GM18517 (cell line): Measurements from ENCODE around the gene OR2S2.
"Not testable (repeated sequence)": the region's sequence is repeated elsewhere in the genome, so short reads cannot be mapped to it uniquely, and the experiment has no call there.

Experiments used
- ATAC-seq: cut with Tn5 transposase; IDR thresholded peaks from one replicate; pipeline ENCODE4 v1.9.1; 2021; ENCODE audit warnings: mild to moderate bottlenecking, moderate library complexity; ENCODE audit not compliant: unreplicated experiment

The OR2S2 gene

DNA sequence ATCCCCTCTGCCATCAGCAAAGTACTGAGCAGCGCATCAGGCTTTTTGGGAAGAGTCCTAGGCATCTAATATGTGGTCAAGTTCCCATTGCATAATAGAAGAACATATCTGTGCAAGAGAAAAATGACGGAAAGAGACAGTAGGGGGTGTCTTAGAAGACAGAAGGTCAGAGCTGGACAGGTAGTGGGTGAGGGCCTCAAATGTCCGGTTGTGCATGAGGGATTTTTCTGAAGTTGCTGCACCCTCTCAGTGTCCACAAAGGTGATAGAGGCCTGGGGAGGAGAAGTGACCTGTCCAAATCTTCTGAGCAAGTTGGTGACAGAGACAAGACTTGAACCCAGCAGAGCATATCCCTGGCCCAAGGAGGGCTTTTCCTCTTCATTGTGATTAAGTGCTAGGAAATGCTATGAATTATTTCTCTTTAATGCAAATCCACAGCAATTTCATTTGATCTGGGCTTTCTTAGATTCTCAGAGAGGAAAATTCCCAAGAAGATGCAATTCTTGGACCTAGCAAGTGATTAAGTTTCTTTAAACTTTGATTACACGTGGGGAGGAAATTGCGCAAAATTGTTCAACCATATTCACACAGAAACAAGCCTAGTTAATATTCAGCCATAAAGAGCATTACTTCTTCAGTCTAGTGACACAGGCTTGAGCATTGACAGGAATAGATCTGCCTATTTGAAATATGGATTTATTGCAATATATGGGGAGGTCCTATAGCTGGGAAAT lies at the start of gene OR2S2:
Gene OR2S2, minus strand, starts transcription at position 51 of the 734 bp plus-strand sequence. CDS start 56 bp downstream, outside the sequence.
- no peak for ATAC-seq

GRCh38 chr9:36007316-36007708 lies 49.4 kb upstream of the OR2S2 start:
- no peak for ATAC-seq

DNA sequence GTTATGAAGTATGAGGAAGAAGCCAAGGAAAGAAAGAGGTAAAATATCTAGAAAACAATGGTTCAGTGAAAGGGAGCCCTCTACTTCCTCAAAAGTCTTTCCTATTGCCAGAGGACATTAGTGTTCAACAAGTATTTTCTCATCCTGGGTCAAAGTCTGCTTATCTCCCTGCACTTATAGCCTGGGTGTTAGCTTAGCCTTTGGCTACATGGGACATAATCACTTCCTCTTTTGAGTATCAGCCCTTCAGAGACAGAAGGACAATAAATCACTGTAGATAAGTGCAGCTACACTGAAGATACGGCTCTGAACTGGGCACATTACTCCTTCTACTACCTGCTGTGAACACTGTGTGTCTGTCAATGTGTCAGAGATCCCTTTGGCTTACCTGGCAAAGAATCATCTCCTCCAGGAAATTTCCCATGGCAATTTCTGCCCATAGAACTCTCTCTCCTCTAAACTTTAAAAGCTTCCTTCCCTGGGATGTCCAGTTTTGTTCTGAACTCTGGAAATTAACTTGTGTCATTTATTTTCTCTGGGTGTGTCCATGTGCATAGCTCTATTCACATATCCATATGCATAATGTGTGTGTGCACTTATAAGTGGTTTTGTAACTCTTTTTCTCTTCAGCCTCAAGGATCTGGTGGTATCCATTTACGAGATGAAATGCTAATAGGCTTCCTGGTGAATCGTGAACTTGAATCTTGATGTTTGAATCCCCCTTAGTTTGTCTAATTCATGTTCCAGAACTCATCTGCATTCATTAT lies 48.8 kb upstream of the OR2S2 start:
- ATAC-seq, result no peak

- no peak for ATAC-seq
These were observed 47.9 kb upstream of the OR2S2 start for GRCh38 chr9:36005891-36006290.

DNA sequence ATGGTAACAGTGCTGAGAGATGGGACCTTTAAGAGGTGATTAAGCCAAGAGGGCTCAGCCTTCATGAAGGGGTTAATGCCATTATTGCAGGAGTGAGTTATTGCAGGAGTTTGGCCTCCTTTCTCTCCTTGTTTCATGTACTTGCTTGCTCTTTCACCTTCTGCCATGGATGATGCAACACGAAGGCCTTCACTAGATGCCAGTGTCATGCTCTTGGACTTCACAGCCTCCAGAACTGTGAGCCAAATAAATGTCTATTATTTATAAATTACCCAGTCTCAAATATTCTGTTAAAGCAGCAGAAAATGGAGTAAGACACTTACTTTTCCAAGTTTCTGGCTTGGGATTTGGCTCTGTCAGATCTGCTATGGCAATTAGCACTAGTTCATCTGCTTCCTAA lies 40.4 kb upstream of the OR2S2 start:
- no peak for ATAC-seq

GRCh38 chr9:35997016-35997415 lies 39.1 kb upstream of the OR2S2 start:
- not testable (repeated sequence) for ATAC-seq

DNA sequence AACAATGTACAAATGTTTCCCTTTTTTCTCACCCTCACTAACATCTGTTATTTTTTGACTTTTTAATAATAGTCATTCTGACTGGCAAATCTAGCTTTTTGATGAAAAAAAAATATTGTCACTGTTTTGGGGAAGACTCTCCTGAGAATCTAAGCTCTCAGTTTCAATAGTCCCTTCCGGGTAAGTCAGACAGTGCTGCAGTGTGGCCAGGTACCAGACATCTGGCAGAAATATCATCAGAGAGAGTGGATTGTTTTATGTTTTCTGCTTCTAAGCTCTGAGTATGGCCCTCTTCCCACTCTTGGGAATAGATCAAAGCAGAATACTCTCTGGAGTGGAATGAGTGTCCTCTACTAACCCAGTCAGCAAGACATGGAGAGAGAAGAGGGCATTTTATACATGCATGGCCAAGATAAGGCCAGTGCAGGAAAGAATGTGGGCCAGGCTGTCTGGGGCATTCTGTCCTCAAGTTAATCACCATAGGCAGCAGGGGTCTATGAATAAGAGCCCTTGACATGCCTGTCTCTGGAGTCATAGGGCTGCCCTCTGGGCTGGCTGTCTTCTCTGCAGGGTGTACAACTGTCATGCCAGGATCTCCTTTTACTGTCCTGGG lies 38.5 kb upstream of the OR2S2 start:
- ATAC-seq, result no peak

- no peak for ATAC-seq
These were observed 37.0 kb upstream of the OR2S2 start for GRCh38 chr9:35994959-35995358.

DNA sequence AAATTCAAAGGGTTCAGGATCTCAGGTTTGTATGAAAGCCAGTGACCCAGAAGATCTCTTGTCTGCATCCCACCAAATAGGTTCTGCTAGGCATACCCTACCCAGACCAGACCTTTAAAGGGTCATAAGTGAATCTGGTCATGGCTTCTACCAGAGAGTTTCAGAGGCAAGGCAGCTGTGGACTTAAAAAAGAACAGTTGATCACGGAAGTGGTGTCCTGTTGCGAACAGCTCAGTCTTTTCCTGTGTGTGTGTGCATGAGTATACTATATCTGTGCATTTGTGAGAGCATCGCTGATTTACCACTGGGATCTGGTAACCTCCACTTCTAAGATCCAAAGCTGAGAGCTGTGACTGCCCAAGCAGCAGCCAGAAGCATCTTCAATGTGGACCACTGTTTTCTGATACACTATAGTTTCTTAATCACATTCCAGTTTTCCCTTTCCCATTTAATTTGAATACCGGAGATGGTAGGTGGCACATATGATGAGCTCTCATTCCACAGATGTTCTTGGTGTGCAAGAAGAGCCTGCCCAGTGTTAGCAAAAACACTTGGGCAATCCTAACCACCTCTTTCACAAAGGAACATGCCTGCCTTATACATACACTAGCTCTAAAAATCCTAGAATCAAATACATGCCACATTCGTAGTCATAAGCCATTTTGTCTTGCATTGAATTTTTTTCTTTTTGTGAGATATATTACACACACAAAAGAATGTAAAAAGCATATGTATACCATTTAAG lies 36.2 kb upstream of the OR2S2 start:
- ATAC-seq, result no peak

- not testable (repeated sequence) for ATAC-seq
These were observed 35.2 kb upstream of the OR2S2 start for GRCh38 chr9:35993136-35993535.

DNA sequence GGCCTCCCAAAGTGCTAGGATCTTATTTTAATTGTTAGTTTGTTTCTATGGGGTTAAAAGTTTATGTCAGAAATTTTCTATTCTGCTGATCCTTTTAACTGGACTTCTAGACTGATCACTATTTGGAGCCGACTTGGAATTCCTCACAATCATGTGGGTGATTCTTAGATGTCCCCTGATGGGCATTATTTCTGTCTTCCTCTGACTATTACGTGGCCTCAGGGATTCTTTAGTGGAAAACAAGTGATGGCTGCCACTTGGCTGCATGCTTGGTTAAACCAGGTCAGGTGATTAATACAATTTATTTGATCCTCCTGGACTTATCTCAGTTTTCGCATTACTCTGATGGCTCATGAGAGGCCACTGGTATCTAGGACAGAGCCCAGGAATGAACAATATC lies 32.2 kb upstream of the OR2S2 start:
- no peak for ATAC-seq

- ATAC-seq, result no peak
These were observed 26.1 kb upstream of the OR2S2 start for GRCh38 chr9:35984021-35984420.

GRCh38 chr9:35981699-35982098 lies 23.7 kb upstream of the OR2S2 start:
- no peak for ATAC-seq

DNA sequence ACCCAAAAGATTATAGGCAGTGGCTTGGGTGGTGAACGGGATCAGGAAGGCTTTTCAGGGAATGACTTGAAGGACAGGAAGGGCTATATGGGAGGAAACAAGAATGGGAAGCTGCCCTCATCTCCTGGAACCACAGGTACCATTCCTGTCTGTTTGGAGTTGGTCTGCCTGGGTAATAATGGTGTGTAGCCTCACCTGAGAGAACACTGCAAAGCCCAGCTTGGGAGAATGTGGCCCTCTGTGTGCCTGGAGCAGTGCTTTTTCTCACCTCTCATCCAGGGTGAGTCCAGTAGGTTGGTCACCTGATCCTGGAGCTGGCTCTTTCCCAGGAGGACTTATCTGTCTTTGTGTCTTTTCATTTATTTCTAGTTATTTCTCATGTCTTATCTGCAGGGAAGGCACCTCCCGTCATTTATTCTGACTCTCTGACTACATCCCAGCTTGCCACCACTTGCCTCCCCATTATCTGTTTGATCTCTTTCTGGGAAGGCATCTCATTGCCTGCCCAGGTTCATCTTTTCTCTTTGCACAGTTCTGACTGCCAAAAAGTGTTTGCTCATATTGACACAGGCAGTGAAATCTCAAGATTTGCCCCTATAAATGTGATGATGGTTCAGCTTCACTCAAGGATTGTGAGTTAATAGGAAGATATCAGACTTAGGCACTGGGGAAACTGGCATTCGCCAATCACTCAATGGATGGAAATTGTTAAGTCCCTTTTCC lies 22.5 kb upstream of the OR2S2 start:
- ATAC-seq, result no peak

DNA sequence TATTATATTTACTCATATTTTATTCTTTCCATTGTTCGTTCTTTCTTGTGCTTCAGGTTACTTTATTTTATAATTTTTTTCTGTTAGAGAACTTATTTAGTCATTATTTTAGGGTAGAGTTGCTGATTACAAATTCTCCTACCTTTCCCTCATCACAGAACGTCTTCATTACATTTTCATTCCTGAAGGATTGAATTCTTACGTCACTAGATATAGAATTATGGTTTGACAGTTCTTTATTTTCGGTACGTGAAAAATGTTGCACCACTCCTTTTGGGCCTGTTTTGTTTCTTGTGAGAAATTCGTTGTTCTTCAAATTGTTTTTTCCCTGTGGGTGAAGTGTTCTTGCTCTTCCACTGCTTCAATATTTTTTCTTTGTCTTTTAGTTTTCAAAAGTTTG lies 20.8 kb upstream of the OR2S2 start:
- ATAC-seq, result no peak

DNA sequence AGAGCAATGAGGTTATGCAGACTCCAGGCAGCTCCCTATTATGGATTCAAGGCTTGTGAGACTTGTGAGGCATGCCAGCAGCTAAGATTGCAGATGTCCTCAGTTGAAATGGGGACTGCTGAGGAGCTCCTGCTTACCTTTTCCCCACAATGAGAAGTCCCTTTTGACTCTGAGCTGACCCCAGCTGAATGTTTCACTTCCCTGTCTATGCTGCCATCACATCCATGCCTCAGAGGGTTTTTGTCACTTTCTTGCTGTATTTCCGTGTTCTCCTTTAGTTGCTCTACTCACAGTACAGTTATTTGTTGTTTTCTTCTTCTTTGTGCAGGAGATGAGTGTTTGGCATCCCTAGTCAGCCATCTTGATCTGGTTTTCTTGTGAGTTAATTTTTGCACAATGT lies 18.8 kb upstream of the OR2S2 start:
- no peak for ATAC-seq

DNA sequence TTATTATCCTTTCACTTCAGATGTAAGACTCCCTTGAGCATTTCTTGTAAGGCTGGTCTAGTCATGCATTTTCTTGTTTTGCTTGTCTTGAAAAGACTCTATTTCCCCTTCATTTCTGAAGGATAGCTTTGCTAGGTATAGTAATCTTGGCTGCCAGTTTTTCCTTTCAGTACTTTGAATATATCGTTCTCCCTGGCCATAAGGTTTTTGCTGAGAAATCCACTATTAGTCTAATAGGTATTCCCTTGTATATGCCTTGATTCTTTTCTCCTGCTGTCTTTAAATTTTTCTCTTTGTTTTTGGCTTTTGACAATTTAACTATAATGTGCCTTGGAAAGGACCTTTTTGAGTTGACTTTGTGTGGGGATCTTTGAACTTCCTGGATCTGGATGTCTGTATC lies 16.8 kb upstream of the OR2S2 start:
- no peak for ATAC-seq

DNA sequence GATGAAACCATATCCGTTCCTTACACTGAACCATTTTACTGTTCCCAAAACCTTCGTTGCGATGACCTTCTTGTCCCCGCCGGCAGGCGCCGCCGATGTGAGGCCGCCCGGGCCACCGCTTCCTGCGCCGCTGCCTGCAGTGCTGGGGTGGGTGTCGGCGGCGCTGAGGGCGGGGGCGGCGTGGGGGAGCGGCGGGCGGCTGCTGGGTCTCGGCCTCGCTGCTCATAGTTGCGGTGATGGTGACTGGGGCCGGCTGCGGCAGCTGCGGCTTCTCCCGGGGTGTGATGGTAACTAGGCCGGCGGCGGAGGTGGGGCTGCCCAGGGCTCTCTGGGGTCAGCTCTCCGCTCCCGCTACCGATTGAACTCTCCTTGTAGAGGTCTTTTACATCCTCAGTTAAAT lies 14.1 kb upstream of the OR2S2 start:
- ATAC-seq, result no peak

- ATAC-seq, result no peak
These were observed 9.1 kb upstream of the OR2S2 start for GRCh38 chr9:35967042-35967441.

GRCh38 chr9:35966433-35966832 lies 8.5 kb upstream of the OR2S2 start:
- ATAC-seq, result no peak

DNA sequence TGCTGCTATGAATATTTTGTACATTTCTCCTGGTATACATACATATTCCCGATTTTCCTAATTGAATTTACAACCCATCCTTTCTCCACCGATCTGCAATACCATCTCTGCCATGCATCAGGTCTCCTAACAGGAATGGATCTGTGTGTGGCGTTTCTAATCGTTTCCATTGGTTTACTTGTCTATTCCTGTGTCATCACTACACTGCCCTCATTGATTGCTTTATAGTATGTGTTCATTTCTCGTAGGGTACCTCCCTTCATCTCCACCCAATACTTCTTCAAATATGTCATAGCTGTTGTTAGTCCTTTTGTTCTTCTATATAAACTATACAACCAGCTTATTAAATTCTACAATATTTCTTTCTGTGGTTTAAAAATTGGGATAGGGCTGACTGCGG lies 7.1 kb upstream of the OR2S2 start:
- ATAC-seq, result no peak
